PC-9 (cell line): ENCODE data around the gene CMTM4. TPM values are rescaled to one million over a fixed set of nuclear protein-coding genes. Genes with fewer than 3 reads are reported as not detected.

Experiments used
- BruUV-seq: library from RNA; stranded (reverse); fragments of 400-500 nt; replicated peaks from 2 replicates; lab custom pipeline; 2021; lab: Mats Ljungman, UMichigan
- CTCF ChIA-PET: fragments of 300-600 bp; sonication (Branson Sonifier 250); formaldehyde crosslinking; loops from one replicate; lab custom pipeline; 2022; ENCODE audit warnings: antibody characterized with exemption; lab: Charles Lee
- POLR2A ChIA-PET: fragments of 300-600 bp; sonication (Branson Sonifier 250); formaldehyde crosslinking; loops from one replicate; lab custom pipeline; 2022; ENCODE audit warnings: antibody characterized with exemption; ENCODE audit not compliant: unreplicated experiment; lab: Charles Lee
- DNase-seq, 2 experiments: peaks; one replicate each; pipeline versions ENCODE4 v3.0.0 to v3.0.0-alpha.2; 2015 to 2022; ENCODE audit warnings: mixed read lengths in 1 of 2
- H2AFZ ChIP-seq: fragments of 200-600 bp; sonication (generic); 2 replicates; pipeline ENCODE4 v1.8.1; 2017; ENCODE audit warnings: antibody characterized with exemption
- H3F3A ChIP-seq: fragments of 200-600 bp; sonication (generic); 2 replicates; pipeline ENCODE4 v1.8.1; 2017; ENCODE audit warnings: antibody characterized with exemption, mild to moderate bottlenecking, low read depth; ENCODE audit not compliant: insufficient read depth
- H3K27ac ChIP-seq: fragments of 200-600 bp; sonication (generic); 2 replicates; pipeline ENCODE4 v1.6.1; 2016; ENCODE audit warnings: mixed run types
- H3K27me3 ChIP-seq: fragments of 200-600 bp; sonication (generic); 2 replicates; pipeline ENCODE4 v1.6.1; 2016; ENCODE audit warnings: low read depth, mixed run types; ENCODE audit not compliant: insufficient read depth
- H3K36me3 ChIP-seq: fragments of 200-600 bp; sonication (generic); 2 replicates; pipeline ENCODE4 v1.6.1; 2016; ENCODE audit warnings: low read depth, mixed run types
- H3K4me1 ChIP-seq: fragments of 200-600 bp; sonication (generic); replicated peaks from 2 replicates; pipeline ENCODE4 v1.6.1; 2016; ENCODE audit warnings: mixed run types; ENCODE audit not compliant: insufficient read depth
- H3K4me2 ChIP-seq: fragments of 200-600 bp; sonication (generic); 2 replicates; pipeline ENCODE4 v1.6.1; 2017; ENCODE audit warnings: mixed run types
- H3K4me3 ChIP-seq: fragments of 200-600 bp; sonication (generic); 2 replicates; pipeline ENCODE4 v1.6.1; 2016; ENCODE audit warnings: mixed run types
- H3K79me2 ChIP-seq: fragments of 200-600 bp; sonication (generic); 2 replicates; pipeline ENCODE4 v1.6.1; 2017; ENCODE audit warnings: low read depth, mixed run types
- H3K9me2 ChIP-seq: fragments of 200-600 bp; sonication (generic); 2 replicates; pipeline ENCODE4 v1.8.1; 2017; ENCODE audit warnings: mild to moderate bottlenecking; ENCODE audit not compliant: insufficient read depth
- H3K9me3 ChIP-seq: fragments of 200-600 bp; sonication (generic); 2 replicates; pipeline ENCODE4 v1.8.1; 2016; ENCODE audit warnings: low read depth; ENCODE audit not compliant: insufficient read depth
- H4K20me1 ChIP-seq: fragments of 200-600 bp; sonication (generic); 2 replicates; pipeline ENCODE4 v1.8.1; 2017; ENCODE audit not compliant: insufficient read depth
- CTCF ChIP-seq: fragments of 200-600 bp; sonication (generic); conservative IDR thresholded peaks from 2 replicates; pipeline ENCODE4 v1.6.1; 2017; ENCODE audit warnings: mixed run types, antibody characterized with exemption, mild to moderate bottlenecking, moderate library complexity
- EZH2 ChIP-seq: fragments of 200-600 bp; sonication (generic); IDR thresholded peaks from 2 replicates; pipeline ENCODE4 v1.8.0; 2017; ENCODE audit warnings: antibody characterized with exemption, low read depth
- intact Hi-C: fragments of 100-400 bp; cut with micrococcal nuclease; formaldehyde crosslinking; loops from one replicate; pipeline ENCODE4 v1.10.0; 2022; ENCODE audit not compliant: unreplicated experiment
- total RNA-seq: library from RNA; stranded (reverse); gene quantifications from 2 replicates; pipeline ENCODE4 v1.2.3, GENCODE V29; 2021

CMTM4 gene
- total RNA-seq, 1 experiment from 2014 or later, result 81.3 TPM

GRCh38 chr16:66740010-66740409 lies 43.5 kb upstream of the CMTM4 start:
- POLR2A ChIA-PET, result no interaction called here
- Histone ChIP-seq H3K4me1 (peaks cover 36% of the 10 kb centered on the region), H3K4me3 (no peak overlapping the region), H4K20me1 (peaks cover 25% of the 10 kb centered on the region), H2AFZ (no peak overlapping the region), H3K79me2 (peaks cover 27% of the 10 kb centered on the region), H3K4me2 (no peak overlapping the region), H3K9me2 (no peaks in the 10 kb centered on the region), H3K36me3 (peaks cover 21% of the 10 kb centered on the region), H3K27ac (no peak overlapping the region), H3K27me3 (no peaks in the 10 kb centered on the region), H3F3A (peaks cover 31% of the 10 kb centered on the region), H3K9me3 (no peaks in the 10 kb centered on the region)
- DNase-seq, result no peak
- TF ChIP-seq CTCF (peak; percentile 76), EZH2 (no peak)
- intact Hi-C loops, result loop anchor here (5.0 kb wide), 2 partner anchors 132 to 133 kb away; no protein-coding TSS in a partner anchor
- no TSS peak for BruUV-seq
- CTCF ChIA-PET, result interaction anchor here (0.7 kb wide), 1 partner anchor 12 kb away, joined by 3 read pairs; no protein-coding TSS in a partner anchor

GRCh38 chr16:66735891-66736290 lies 39.3 kb upstream of the CMTM4 start:
- TF ChIP-seq EZH2 (no peak), CTCF (no peak)
- Histone ChIP-seq H3K9me2 (no peaks in the 10 kb centered on the region), H4K20me1 (peaks cover 15% of the 10 kb centered on the region), H3K4me3 (no peak overlapping the region), H3K4me1 (peaks cover 20% of the 10 kb centered on the region), H3K9me3 (no peaks in the 10 kb centered on the region), H3F3A (0 out of 2 replicates have a peak, but pooled peaks cover 14% of the 10 kb centered on the region), H3K79me2 (peaks cover 23% of the 10 kb centered on the region), H3K4me2 (0 out of 2 replicates have a peak overlapping the region, but pooled peaks have one; percentile 7), H3K27ac (0 out of 2 replicates have a peak overlapping the region, but pooled peaks have one; percentile 7), H3K36me3 (peaks cover 40% of the 10 kb centered on the region), H3K27me3 (no peaks in the 10 kb centered on the region), H2AFZ (no peak overlapping the region)
- intact Hi-C loops, result no loop called here
- no TSS peak for BruUV-seq
- ChIA-PET CTCF (no interaction called here), POLR2A (no interaction called here)
- peak; percentile 54 to 55 for DNase-seq

GRCh38 chr16:66731101-66731500 lies 34.6 kb upstream of the CMTM4 start:
- TF ChIP-seq CTCF (no peak), EZH2 (no peak)
- H3K9me3 ChIP-seq, result no peaks in the 10 kb centered on the region
- intact Hi-C loops, result no loop called here
- BruUV-seq, result no TSS peak
- peaks cover 6% of the 10 kb centered on the region for H3K4me1 ChIP-seq
- H3K79me2 ChIP-seq, result no peaks in the 10 kb centered on the region
- H3K27me3 ChIP-seq, result no peaks in the 10 kb centered on the region
- no peak overlapping the region for H3K4me2 ChIP-seq
- POLR2A ChIA-PET, result no interaction called here
- peaks cover 46% of the 10 kb centered on the region for H3K36me3 ChIP-seq
- H3K9me2 ChIP-seq, result no peaks in the 10 kb centered on the region
- H3F3A ChIP-seq, result peaks cover 22% of the 10 kb centered on the region; the same call in 1 of the 2 replicates
- no peak overlapping the region for H3K27ac ChIP-seq
- H3K4me3 ChIP-seq, result no peak overlapping the region
- no peak overlapping the region for H2AFZ ChIP-seq
- DNase-seq, result no peak
- peaks cover 10% of the 10 kb centered on the region for H4K20me1 ChIP-seq
- CTCF ChIA-PET, result interaction anchor here (1.1 kb wide), 1 partner anchor 136 kb away, joined by 8 read pairs; no protein-coding TSS in a partner anchor
